ENCODE data around the gene CCDC116.

- TF ChIP-seq, protein P1, sequence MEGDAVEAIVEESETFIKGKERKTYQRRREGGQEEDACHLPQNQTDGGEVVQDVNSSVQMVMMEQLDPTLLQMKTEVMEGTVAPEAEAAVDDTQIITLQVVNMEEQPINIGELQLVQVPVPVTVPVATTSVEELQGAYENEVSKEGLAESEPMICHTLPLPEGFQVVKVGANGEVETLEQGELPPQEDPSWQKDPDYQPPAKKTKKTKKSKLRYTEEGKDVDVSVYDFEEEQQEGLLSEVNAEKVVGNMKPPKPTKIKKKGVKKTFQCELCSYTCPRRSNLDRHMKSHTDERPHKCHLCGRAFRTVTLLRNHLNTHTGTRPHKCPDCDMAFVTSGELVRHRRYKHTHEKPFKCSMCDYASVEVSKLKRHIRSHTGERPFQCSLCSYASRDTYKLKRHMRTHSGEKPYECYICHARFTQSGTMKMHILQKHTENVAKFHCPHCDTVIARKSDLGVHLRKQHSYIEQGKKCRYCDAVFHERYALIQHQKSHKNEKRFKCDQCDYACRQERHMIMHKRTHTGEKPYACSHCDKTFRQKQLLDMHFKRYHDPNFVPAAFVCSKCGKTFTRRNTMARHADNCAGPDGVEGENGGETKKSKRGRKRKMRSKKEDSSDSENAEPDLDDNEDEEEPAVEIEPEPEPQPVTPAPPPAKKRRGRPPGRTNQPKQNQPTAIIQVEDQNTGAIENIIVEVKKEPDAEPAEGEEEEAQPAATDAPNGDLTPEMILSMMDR (IDR thresholded peaks at IDR 0.05; ENCODE audit: poor library complexity), result no peak
- no peak for TF ChIP-seq EZH2 (IDR thresholded peaks at IDR 0.05; ENCODE audit: borderline replicate concordance)
Observed at GRCh38 chr22:21657020-21657359, 24.4 kb downstream of the CCDC116 start.

All from hepatocyte (in vitro differentiated cells).